HFFc6 (cell line): ENCODE measurements around the gene HIVEP1. TPM values are rescaled to one million over a fixed set of nuclear protein-coding genes. Genes with fewer than 3 reads are reported as not detected.

ENCODE experiments used
- DNase-seq: peaks from one replicate; pipeline ENCODE4 v3.0.0-alpha.2; 2018
- H3K27ac Mint-ChIP-seq: 2 replicates; pipeline ENCODE4 v1.8.0; 2020; ENCODE audit warnings: mild to moderate bottlenecking, mixed read lengths
- H3K27me3 Mint-ChIP-seq: 2 replicates; pipeline ENCODE4 v1.8.0; 2021; ENCODE audit warnings: mild to moderate bottlenecking, moderate library complexity, mixed read lengths; ENCODE audit not compliant: insufficient read depth
- H3K36me3 Mint-ChIP-seq: 2 replicates; pipeline ENCODE4 v1.8.0; 2021; ENCODE audit warnings: low read depth, mixed read lengths
- H3K4me1 Mint-ChIP-seq: 2 replicates; pipeline ENCODE4 v1.8.0; 2020; ENCODE audit warnings: low read depth, mixed read lengths
- H3K4me3 Mint-ChIP-seq: 2 replicates; pipeline ENCODE4 v1.8.0; 2020; ENCODE audit warnings: mild to moderate bottlenecking, moderate library complexity, mixed read lengths
- H3K9me3 Mint-ChIP-seq: 2 replicates; pipeline ENCODE4 v1.8.0; 2020; ENCODE audit warnings: mild to moderate bottlenecking, mixed read lengths
- total RNA-seq, 6 experiments: library from RNA; stranded (reverse); fragmentation: NEBNext Ultra II Directional; extraction: Animal tissue kit (Norgen Biotek cat#: 25700); gene quantifications; 2 replicates in 1 of 6; 3 replicates in 5 of 6; pipeline ENCODE4 v1.2.3, GENCODE V29; 2021
- TF ChIP-seq, protein P1 (sequence below): fragments of 200-600 bp; sonication (generic); IDR thresholded peaks from 2 replicates; pipeline ENCODE4 v1.5.0; 2021; ENCODE audit warnings: antibody characterized with exemption, mild to moderate bottlenecking

The HIVEP1 gene
- total RNA-seq, 6 experiments from 2014 or later = 10.3 to 19.9 (median 11.8) TPM

DNA sequence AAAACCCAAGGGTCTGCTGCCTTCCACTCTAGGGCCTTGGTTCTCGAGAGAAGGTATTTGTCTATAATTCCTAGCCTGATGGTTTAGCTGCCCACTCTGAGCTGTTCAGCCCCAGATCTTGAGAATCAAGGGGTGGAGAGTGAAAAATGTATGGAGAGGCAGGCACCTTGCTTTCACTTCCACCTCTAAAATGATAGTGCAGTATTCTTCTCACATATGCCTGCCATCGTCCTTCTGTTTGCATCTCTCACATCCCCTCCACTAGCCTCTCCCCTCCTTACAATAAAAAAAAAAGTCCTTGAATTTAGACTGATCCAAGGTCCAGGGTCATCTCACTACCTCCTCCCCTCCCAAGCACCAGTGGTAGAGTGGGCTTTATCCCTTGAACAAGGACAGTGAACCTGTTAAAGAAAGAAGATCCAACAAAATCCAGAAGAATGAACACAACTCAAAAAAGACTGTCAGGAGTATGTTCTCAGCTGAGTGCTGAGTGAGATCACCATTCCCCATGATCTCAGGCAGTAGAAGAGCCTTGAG, 104.2 kb downstream of the HIVEP1 start:
- Mint-ChIP-seq H3K27me3 (peaks cover 3% of the 10 kb centered on the region; the same call in 1 of the 2 replicates), H3K36me3 (peaks cover 40% of the 10 kb centered on the region), H3K27ac (no peak overlapping the region)

DNA sequence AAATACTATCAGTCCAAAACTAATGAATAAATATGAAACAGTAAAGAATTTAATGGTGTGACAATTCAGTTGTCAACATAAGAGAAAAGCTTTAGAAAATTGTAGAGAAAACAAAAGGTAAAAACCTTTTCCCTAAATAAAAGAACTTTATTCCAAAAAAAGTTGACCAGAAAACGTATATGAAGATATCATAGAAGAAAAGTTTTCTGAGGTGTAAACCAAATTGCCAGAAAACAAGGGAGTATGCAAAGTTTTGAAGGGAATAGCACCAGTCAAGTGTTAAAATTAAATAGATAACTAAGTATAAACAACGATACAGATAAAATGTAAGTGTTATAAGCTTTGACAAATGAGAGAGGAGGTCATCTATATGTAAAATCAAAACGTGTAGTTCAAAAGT, 104.9 kb downstream of the HIVEP1 start:
- no peak for DNase-seq
- Mint-ChIP-seq H3K36me3 (peaks cover 46% of the 10 kb centered on the region), H3K27me3 (peaks cover 3% of the 10 kb centered on the region; the same call in 1 of the 2 replicates), H3K27ac (no peak overlapping the region), H3K4me1 (peaks cover 28% of the 10 kb centered on the region), H3K4me3 (no peak overlapping the region), H3K9me3 (peaks cover 11% of the 10 kb centered on the region)
- TF ChIP-seq, protein P1, sequence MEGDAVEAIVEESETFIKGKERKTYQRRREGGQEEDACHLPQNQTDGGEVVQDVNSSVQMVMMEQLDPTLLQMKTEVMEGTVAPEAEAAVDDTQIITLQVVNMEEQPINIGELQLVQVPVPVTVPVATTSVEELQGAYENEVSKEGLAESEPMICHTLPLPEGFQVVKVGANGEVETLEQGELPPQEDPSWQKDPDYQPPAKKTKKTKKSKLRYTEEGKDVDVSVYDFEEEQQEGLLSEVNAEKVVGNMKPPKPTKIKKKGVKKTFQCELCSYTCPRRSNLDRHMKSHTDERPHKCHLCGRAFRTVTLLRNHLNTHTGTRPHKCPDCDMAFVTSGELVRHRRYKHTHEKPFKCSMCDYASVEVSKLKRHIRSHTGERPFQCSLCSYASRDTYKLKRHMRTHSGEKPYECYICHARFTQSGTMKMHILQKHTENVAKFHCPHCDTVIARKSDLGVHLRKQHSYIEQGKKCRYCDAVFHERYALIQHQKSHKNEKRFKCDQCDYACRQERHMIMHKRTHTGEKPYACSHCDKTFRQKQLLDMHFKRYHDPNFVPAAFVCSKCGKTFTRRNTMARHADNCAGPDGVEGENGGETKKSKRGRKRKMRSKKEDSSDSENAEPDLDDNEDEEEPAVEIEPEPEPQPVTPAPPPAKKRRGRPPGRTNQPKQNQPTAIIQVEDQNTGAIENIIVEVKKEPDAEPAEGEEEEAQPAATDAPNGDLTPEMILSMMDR = no peak

More for the DNA sequence above, 104.2 kb downstream of the HIVEP1 start:
- TF ChIP-seq, protein P1 = no peak
- H3K9me3 Mint-ChIP-seq = peaks cover 11% of the 10 kb centered on the region
- DNase-seq = no peak
- H3K4me3 Mint-ChIP-seq = no peak overlapping the region
- peaks cover 28% of the 10 kb centered on the region for H3K4me1 Mint-ChIP-seq

DNA sequence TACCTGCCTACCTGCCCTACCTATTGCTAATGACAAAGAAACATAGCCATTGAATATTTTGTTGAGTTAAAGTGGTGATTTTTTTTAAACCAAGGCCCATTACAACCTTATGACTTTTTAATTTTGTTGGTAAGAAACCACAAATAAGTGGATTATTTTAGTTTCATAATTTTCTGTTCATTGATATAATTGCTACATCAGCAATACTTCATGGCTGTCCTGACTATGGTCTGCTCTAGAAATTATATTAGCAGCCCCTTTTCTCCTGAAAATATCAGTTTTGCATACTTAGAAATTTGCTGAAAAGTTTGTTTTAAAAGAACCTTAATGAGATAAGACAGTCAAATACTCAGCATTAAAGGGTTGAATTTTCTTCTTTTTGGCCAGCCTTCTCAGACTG, 106.5 kb downstream of the HIVEP1 start:
- peaks cover 18% of the 10 kb centered on the region for H3K4me1 Mint-ChIP-seq
- no peak overlapping the region for H3K4me3 Mint-ChIP-seq
- no peak overlapping the region for H3K27ac Mint-ChIP-seq
- peaks cover 47% of the 10 kb centered on the region for H3K36me3 Mint-ChIP-seq
- TF ChIP-seq, protein P1 = no peak
- peaks cover 11% of the 10 kb centered on the region for H3K9me3 Mint-ChIP-seq
- DNase-seq = no peak
- no peaks in the 10 kb centered on the region for H3K27me3 Mint-ChIP-seq

DNA sequence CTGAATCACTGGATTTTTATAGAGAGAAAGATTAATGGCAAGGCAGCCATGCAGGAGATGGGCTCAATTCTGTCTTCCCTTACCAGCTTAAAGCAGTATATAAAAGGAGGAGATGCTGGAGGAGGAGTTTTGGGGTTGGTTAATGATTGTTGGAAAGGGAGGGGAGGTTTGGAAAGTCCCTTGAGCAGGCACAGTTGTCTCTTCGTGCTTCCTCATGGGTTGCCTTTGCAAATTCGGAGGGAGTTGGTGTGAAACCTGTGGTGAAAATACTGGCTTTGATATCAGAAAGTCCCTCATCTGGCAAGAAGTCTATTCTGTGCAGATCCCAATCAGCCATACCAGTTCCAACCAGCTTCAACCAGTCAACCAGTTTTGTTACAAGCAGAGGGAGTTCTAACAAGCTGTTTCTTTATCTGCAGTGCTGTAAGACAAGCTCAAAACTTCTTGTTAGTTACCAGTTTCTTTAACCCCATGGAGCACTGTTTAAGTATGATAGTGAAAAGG, 107.0 kb downstream of the HIVEP1 start:
- TF ChIP-seq, protein P1 = no peak
- no peak overlapping the region for H3K27ac Mint-ChIP-seq
- H3K9me3 Mint-ChIP-seq = peaks cover 11% of the 10 kb centered on the region
- H3K4me3 Mint-ChIP-seq = no peak overlapping the region
- H3K4me1 Mint-ChIP-seq = peaks cover 13% of the 10 kb centered on the region
- DNase-seq = no peak
- H3K36me3 Mint-ChIP-seq = peaks cover 47% of the 10 kb centered on the region
- no peaks in the 10 kb centered on the region for H3K27me3 Mint-ChIP-seq

DNA sequence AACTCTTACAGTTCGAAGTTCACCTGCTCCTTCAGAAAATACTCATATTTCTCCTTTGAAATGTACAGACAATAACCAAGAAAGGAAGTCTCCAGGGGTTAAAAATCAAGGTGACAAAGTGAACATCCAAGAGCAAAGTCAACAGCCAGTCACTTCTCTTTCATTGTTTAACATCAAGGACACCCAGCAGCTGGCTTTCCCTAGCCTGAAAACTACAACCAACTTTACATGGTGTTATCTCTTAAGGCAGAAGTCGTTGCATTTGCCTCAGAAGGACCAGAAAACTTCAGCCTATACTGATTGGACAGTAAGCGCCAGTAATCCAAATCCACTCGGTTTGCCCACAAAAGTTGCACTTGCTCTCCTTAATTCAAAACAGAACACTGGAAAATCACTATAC, 113.3 kb downstream of the HIVEP1 start:
- no peaks in the 10 kb centered on the region; the same call in 1 of the 2 replicates for H3K27me3 Mint-ChIP-seq
- TF ChIP-seq, protein P1 = no peak
- H3K27ac Mint-ChIP-seq = no peak overlapping the region
- no peaks in the 10 kb centered on the region for H3K4me1 Mint-ChIP-seq
- no peak overlapping the region for H3K4me3 Mint-ChIP-seq
- peaks cover 33% of the 10 kb centered on the region for H3K36me3 Mint-ChIP-seq
- H3K9me3 Mint-ChIP-seq = no peaks in the 10 kb centered on the region
- no peak for DNase-seq
